T-helper 9 cell (primary cell): Measurements from ENCODE around the gene FGFR4.

Experiments used
- DNase-seq: peaks from one replicate; pipeline ENCODE4 v3.0.0-alpha.2; 2020

The FGFR4 gene

DNA sequence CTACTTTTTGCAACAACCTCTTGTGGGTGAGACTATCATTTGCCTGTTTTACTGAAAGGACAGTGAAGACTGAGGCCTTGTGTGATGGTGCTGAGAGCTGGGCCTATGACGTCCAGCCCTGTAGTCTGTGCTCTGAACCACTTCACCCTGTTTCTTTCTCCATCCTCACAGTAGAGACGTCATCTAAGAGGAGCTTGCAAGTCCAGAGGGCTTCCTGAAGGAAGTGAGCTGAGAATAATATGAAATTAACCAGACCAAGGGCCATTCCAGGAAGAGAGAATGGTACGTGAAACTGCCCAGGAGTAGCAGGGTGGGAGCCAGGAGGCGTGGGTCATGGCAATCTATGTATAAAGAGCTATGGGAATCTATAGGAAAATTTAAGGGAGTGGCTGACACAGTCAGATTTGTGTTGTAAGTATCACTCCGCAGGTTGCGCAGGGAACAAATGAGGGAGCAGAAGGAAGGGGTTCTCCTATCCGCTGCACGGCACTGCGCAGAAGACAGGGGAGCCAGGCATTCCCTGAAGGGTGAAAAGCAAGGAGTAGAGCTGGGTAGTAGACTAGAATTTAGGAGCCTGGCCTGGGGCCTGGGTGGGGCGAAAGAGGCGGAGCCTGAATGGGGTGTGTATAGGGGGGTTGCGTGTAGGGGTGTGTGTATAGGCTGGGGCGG, 596 bp upstream of the FGFR4 start:
- no peak for DNase-seq

DNA sequence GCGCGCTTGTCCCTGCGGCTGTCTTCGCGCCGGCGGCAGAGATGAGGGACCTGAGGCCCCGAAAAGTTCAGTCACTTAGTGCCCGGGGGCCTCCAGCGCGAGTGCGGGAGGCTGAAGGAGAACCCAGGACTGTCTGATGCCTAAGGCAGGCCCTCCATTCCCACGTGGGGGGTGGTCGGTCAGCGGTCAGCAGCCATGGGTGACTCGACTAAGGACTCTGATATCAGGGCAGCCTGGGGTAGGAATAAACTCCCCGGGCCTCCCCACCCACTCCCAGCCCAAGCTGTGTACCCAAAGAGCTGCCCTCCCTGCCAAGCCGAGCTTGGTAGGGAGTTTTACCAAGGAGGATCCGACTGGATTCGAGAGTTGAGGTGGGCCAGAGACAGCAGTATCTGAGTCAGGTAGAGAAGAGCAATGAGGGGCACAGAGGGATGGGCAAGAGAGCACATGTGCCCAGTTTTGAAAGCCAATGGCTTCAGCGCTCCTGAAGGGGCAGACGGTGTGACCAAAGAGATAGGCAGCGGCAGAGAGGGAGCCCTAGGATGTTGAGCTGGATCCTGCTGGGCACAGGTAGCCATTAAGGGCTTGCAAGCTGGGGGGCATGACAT, 787 bp downstream of the FGFR4 start:
- no peak for DNase-seq

DNA sequence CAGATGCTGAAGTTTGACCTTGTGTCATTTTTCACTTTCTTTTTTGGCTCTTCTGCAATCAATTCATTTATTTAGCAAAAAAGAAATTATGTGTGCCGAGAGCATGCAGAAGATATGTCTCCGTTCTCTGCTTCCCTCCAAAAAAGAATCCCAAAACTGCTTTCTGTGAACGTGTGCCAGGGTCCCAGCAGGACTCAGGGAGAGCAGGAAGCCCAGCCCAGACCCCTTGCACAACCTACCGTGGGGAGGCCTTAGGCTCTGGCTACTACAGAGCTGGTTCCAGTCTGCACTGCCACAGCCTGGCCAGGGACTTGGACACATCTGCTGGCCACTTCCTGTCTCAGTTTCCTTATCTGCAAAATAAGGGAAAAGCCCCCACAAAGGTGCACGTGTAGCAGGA, 2.4 kb downstream of the FGFR4 start:
- DNase-seq, result no peak

DNA sequence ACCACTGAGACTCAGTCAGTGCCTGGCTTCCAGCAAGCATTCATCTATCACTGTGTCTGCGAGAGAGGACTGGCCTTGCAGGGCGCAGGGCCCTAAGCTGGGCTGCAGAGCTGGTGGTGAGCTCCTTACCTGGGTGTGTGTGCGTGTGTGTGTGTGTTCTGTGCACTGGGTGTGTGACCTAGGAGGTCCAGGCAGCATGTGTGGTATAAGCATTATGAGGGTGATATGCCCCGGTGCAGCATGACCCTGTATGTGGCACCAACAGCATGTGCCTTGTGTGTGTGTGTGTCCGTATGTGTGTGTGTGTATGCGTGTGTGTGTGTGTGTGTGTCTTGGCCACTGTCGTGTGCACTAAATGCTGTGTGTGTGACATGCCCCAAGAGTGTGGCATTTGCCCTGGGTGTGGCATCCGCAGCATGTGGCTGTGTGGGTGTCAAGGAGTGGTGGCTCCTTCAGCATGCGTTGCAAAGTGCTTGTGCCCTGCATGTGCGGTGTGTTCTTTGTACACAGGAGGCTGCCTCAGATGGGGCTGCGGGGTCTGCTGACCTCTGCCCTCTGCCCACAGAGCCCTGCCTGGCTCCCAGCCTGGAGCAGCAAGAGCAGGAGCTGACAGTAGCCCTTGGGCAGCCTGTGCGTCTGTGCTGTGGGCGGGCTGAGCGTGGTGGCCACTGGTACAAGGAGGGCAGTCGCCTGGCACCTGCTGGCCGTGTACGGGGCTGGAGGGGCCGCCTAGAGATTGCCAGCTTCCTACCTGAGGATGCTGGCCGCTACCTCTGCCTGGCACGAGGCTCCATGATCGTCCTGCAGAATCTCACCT, 3.3 kb downstream of the FGFR4 start:
- DNase-seq, result no peak

DNA sequence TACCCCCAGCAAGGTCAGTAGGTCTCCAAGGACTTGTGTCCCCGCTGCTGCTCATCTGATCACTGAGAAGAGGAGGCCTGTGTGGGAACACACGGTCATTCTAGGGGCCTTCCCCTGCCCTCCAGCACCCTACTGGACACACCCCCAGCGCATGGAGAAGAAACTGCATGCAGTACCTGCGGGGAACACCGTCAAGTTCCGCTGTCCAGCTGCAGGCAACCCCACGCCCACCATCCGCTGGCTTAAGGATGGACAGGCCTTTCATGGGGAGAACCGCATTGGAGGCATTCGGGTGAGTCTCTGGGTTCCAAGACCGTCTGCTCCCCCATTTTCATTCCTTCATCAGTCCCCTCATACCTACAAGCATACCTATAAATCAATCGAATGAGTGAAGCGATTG, 4.1 kb downstream of the FGFR4 start:
- no peak for DNase-seq

DNA sequence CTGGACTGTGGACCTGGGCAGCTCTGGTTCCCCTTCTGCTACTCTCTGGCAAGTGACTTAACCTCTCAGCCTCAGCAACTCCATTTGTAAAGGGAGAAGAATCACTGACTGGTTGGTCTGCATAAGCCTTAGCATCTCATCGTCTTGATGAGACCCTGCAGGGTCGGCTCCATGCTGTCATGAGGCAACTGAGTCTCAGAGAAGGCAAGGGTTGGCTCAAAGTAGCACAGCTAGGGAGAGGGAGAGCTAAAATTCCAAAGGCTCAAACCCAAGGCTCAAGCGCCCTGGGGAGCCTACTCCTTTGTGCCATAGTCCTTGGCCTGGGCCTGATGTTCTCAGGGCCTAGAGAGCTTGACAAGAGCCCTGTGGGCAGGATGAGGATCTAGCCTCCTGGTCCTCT, 4.5 kb downstream of the FGFR4 start:
- no peak for DNase-seq

DNA sequence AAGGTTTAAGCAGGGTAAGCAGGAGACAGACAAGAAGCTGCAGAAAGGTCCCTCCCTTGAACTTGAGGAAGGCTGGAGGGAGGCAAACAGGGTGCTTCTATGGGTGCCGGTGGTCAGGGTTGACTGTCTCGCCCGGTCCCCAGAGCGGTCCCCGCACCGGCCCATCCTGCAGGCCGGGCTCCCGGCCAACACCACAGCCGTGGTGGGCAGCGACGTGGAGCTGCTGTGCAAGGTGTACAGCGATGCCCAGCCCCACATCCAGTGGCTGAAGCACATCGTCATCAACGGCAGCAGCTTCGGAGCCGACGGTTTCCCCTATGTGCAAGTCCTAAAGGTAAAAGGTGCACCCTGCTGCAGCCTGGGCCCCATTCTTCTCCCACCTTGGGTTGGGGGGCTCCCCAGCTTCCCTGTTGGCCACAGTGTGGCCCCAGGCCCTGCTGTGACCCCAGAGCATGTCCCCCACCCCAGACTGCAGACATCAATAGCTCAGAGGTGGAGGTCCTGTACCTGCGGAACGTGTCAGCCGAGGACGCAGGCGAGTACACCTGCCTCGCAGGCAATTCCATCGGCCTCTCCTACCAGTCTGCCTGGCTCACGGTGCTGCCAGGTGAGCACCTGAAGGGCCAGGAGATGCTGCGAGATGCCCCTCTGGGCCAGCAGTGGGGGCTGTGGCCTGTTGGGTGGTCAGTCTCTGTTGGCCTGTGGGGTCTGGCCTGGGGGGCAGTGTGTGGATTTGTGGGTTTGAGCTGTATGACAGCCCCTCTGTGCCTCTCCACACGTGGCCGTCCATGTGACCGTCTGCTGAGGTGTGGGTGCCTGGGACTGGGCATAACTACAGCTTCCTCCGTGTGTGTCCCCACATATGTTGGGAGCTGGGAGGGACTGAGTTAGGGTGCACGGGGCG, 5.7 kb downstream of the FGFR4 start:
- DNase-seq, result no peak

DNA sequence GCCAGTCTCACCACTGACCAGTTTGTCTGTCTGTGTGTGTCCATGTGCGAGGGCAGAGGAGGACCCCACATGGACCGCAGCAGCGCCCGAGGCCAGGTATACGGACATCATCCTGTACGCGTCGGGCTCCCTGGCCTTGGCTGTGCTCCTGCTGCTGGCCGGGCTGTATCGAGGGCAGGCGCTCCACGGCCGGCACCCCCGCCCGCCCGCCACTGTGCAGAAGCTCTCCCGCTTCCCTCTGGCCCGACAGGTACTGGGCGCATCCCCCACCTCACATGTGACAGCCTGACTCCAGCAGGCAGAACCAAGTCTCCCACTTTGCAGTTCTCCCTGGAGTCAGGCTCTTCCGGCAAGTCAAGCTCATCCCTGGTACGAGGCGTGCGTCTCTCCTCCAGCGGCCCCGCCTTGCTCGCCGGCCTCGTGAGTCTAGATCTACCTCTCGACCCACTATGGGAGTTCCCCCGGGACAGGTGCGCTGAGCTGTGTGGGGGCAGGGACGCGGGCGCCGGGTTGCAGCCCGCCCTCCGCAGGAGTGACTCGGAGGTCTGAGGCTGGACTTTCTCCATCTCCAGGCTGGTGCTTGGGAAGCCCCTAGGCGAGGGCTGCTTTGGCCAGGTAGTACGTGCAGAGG, 6.5 kb downstream of the FGFR4 start:
- no peak for DNase-seq

DNA sequence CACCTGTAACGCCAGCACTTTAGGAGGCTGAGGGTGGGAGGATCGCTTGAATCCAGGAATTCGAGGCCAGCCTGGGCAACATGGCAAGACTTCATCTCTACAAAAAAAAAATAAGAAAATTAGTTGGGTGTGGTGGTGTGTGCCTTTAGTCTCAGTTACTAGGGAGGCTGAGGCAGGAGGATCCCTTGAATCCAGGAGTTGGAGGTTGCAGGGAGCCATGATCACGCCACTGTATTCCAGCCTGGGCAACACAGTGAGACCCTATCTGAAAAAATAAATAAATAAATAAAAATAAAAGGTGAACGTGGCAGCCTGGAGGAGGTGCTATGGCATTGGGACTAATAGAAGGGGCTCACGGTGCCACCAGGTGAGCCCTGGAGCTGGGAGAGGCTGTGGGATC, 7.1 kb downstream of the FGFR4 start:
- no peak for DNase-seq

DNA sequence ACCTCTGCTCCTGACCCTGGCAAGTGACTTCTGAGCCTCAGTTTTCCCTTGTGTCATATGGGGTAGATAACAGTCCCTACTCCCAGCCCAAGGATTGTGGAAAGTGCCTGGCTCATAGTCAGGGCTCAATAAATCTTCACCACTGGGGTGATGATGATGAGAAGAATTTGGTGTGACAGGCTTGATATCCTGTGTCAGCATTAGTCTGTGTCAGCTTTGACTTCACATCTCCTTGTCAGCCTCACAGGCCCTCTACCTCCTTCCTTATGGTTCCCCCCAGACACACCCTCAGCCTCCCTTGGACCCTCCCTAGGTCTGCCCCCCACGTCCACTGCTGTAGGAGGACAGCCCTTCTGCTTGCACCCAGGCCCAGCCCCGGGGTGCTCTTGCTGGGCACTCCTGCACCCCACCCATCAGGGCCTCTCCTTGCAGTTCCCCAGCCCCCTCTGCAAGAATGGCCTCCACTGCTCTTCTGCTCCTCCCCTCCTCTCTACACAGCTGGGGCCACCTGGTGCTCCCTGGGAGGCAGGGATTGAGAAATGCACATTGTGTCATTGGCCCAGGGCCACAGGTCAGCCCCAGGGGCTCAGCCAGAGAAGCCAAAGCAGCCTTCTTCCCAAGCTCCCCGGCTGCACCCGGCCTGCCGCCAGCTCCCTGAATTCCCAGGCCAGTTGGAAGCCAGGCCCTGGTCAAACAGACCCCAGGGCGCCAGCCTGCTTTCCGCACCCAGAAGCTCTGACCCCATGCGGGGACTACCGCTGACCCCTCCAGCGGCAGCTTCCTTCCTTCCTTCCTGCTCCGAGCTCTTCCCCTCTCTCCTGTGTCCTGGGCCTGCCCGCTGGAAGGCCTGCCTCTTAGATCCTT, 7.7 kb downstream of the FGFR4 start:
- DNase-seq, result no peak

DNA sequence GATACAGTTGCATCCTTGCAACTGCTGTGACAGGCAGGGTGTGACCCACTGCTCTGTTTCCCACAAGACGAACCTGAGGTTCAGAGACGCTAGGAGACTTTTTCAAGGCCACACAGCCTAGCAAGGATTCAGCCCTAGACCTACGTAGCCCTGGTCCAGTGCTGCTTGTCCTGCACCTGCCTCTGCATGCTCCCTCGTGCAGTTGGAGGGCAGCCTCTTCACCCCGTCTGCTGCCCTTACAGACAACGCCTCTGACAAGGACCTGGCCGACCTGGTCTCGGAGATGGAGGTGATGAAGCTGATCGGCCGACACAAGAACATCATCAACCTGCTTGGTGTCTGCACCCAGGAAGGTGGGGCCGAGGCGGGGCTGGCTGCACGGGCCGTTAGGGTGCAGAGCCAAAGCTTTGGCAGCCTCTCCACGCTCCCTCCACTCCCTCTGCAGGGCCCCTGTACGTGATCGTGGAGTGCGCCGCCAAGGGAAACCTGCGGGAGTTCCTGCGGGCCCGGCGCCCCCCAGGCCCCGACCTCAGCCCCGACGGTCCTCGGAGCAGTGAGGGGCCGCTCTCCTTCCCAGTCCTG, 8.5 kb downstream of the FGFR4 start:
- no peak for DNase-seq

DNA sequence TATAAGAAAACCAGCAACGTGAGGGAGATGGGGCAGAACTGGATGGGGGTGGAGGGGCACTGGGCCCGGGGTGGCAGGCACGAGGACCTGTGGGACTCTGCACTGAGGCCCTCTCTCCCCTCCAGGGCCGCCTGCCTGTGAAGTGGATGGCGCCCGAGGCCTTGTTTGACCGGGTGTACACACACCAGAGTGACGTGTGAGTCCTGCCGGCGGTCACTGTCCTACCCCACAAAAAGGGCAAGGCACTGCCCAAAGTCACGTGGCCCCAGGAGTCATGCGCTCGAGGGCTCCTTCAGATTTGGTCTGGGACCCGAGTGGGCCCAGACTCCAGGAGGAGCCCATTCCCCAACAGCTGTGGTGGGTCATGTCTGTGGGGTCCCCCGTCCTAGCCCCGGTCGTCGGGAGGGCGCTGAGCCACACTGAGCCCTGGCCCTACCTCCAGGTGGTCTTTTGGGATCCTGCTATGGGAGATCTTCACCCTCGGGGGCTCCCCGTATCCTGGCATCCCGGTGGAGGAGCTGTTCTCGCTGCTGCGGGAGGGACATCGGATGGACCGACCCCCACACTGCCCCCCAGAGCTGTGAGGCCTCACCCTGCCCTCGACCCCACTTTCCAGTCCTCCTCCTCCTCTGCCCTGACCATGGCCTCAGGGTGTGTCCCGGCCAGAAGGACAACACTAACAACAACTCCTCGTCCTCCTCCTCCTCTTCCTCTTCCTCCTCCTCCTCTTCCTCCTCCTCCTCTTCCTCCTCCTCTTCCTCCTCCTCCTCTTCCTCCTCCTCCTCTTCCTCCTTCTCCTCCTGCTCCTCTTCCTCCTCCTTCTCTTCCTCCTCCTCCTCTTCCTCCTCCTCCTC, 9.7 kb downstream of the FGFR4 start:
- DNase-seq, result no peak

DNA sequence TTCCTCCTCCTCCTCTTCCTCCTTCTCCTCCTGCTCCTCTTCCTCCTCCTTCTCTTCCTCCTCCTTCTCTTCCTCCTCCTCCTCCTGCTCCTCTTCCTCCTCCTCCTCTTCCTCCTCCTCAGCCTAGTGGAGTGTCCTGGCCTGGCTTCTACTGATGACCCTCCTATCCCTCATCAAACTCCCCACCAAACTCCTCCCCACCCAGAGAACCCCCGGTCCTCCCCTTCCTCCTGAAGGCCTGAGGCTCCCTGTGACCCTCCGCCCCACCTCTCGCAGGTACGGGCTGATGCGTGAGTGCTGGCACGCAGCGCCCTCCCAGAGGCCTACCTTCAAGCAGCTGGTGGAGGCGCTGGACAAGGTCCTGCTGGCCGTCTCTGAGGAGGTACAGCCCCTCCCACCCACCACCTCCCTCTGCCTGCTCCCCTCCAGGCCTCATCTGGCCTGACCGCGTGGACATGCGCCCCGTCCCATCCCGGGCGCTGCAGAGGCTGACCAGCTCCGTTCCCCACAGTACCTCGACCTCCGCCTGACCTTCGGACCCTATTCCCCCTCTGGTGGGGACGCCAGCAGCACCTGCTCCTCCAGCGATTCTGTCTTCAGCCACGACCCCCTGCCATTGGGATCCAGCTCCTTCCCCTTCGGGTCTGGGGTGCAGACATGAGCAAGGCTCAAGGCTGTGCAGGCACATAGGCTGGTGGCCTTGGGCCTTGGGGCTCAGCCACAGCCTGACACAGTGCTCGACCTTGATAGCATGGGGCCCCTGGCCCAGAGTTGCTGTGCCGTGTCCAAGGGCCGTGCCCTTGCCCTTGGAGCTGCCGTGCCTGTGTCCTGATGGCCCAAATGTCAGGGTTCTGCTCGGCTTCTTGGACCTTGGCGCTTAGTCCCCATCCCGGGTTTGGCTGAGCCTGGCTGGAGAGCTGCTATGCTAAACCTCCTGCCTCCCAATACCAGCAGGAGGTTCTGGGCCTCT, 10.6 kb downstream of the FGFR4 start:
- DNase-seq, result no peak

DNA sequence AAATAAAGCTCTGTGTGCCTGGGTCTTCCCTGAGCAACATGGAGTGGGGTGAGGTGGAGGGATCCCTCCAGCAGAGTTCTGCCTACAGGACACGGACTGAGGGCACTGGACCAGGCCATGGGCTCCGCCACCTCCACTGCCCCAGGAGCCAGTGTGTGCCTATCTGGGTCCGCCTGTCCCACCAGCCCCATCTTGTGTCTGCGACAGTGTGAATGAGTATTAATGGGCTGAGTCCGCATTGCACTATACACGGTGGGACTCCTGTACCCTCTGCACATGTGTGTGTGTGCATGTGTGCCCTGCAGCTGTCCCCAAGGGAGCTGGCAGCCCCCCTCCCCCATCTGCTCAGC, 11.4 kb downstream of the FGFR4 start:
- no peak for DNase-seq

DNA sequence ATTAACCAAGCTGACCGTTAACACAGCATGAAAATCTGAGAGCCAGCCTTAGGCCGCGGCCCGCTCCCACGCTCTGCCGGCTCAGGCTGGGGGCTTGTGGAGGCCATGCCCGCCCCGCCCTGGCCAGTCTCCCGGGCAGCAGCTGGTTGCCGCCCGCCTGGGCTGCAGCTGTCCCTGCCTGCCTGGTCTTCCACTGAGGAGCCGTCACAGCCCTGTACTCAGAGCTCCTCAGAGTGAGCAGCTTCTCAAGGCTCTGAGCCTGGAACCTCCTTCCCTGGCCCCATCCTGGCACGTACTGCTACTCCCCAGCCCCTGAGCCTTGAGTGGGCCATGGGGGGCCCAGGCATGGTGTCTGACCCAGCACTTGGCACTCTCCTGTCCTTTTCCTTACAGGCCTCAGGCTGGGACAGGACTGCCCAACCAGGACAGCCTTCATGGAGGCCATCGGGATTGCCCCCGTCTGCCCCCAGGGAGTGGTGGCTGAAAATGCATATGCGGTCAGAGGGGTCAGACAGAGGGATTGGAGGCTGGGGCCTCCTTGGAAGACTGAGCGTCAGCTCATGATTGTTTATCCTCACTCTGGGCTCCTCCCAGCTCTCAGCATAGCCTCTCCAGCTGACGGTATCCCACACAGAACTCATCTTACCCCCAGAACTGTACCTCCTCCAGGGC, 11.9 kb downstream of the FGFR4 start:
- DNase-seq, result no peak

DNA sequence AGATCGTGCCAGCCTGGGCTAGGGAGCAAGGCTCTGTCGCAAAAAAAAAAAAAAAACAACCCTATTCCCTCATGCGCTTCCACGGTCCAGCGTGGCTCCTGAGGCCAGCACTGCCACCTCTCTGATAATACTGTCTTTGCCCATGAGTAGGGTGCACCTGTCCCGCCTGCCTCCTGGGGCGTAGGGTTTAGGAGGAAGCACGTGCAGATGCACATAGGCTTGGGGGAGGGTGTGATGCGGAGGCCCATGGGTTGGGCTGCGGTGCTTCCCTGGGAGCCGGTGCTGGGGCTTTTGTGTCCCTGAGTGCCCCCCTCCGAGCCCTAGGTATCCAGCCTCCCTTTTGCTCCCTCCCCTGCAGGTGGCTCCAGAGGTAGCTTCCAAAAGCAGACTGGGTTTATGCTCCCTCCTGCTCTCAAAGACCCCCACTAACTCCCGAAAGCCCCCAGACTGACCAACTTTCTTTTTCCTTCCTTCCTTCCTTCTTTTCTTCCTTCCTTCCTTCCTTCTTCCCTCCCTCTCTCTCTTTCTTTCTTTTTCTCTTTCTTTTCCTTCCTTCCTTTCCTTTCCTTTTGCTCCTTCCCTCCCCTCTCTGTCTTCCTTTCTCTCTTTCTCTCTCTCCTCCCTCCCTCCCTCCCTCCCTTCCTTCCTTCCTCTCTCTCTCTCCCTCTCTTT, 12.8 kb downstream of the FGFR4 start:
- DNase-seq, result no peak

DNA sequence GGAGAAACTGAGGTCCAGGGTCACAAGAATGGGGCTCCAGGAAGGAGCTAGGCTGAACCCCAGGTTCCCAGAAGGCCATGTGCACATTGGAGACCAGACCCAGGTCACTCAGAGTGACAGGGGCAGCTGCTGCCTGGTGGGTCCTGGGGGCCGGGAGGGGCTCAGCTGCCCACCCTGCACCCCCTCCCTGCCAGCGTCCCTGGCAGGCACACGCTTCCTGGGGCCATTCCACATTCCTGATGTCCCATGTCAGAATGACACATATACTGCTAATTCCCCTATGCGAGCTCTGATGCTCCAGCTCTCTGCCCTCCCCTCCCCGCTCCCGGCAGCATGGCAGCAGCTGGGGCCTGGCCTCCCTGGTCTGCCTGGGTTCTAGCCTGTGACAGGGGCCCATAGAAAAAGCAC, 14.0 kb downstream of the FGFR4 start:
- no peak for DNase-seq
